Right lobe of liver (tissue), 4 donors: ENCODE results near the gene ABHD11.

ENCODE experiments used
- POLR2A ChIP-seq: fragments of 450-650 bp; IDR thresholded peaks from one replicate; pipeline ENCODE4 v1.6.1; 2017; ENCODE audit warnings: antibody characterized with exemption, mild to moderate bottlenecking
- TF ChIP-seq, protein P1 (sequence below), 4 donors: fragments of 200-600 bp in 3 of 4; fragments of 450-650 bp in 1 of 4; IDR thresholded peaks; one replicate each; pipeline versions ENCODE4 v1.5.1 to v1.8.0; 2016 to 2022; ENCODE audit warnings: antibody characterized with exemption in 4 of 4, mild to moderate bottlenecking in 2 of 4
- donor health status: DM: no; HTN: no; CAD: no.
- donor health status: DM: no; HTN: no; CAD: no.
- donor health status: DM: no; HTN: yes; CAD: no.

DNA sequence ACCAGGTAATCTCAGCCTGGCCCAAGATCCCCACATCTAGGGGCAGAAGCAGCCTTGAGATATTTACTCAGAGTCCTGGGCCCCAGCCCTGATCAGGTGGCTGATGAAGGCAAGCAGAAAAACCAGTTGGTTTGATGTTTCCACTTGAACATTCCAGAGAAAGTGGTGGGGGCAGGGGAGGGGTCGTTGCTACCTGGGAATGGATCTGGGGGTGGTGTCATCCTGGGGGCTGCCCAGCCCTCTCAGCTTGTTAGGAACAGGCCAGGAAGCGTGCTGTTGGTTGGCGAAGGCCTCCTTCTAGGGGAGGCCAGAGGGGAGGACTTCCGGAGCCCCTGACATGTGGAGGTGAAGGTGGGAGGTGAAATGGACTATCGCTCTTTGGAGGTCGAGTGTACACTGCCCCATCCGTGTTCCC lies 3.7 kb upstream of the ABHD11 start:
- TF ChIP-seq, protein P1, sequence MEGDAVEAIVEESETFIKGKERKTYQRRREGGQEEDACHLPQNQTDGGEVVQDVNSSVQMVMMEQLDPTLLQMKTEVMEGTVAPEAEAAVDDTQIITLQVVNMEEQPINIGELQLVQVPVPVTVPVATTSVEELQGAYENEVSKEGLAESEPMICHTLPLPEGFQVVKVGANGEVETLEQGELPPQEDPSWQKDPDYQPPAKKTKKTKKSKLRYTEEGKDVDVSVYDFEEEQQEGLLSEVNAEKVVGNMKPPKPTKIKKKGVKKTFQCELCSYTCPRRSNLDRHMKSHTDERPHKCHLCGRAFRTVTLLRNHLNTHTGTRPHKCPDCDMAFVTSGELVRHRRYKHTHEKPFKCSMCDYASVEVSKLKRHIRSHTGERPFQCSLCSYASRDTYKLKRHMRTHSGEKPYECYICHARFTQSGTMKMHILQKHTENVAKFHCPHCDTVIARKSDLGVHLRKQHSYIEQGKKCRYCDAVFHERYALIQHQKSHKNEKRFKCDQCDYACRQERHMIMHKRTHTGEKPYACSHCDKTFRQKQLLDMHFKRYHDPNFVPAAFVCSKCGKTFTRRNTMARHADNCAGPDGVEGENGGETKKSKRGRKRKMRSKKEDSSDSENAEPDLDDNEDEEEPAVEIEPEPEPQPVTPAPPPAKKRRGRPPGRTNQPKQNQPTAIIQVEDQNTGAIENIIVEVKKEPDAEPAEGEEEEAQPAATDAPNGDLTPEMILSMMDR (IDR thresholded peaks at IDR 0.05) = no peak
- TF ChIP-seq POLR2A = no peak
